ENCODE results near the gene AP3B1. TPM values are rescaled to one million over a fixed set of nuclear protein-coding genes. Genes with fewer than 3 reads are reported as not detected.

The AP3B1 gene
- total RNA-seq, 2 donors from 2014 or later = 53.4 to 74.0 TPM

DNA sequence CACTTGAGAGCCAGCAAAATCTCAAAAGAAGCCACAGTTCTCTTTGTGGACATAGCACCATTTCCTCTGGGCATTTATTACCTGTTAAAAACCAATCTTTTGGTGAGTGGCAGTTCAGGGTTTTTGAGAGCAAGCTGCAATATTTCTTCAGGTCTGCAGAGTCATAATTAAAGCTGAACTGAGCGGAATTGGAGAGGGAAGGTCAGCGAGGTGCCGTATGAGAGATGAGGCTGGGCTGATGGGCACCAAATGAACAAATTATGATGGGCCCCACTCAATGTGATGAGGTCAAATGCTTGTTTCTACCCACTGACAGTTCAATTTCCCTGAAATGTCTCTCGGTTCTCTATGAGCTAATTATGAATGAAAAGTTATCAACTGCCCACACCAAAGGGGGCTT lies 231.9 kb downstream of the AP3B1 start:
- no peaks in the 10 kb centered on the region for H3K36me3 ChIP-seq (ENCODE audit: control insufficient read depth, insufficient read depth, low read length)
- no peaks in the 10 kb centered on the region for H3K4me1 ChIP-seq (ENCODE audit: control insufficient read depth, insufficient read depth, low read length)
- no peak for DNase-seq
- H3K9ac ChIP-seq (ENCODE audit: extremely low read depth, low read length, poor library complexity, severe bottlenecking) = no peak overlapping the region
- H3K9me3 Mint-ChIP-seq = peaks cover 17% of the 10 kb centered on the region
- peaks cover 11% of the 10 kb centered on the region for H3K36me3 Mint-ChIP-seq (ENCODE audit: low read depth)
- TF ChIP-seq, protein P1, sequence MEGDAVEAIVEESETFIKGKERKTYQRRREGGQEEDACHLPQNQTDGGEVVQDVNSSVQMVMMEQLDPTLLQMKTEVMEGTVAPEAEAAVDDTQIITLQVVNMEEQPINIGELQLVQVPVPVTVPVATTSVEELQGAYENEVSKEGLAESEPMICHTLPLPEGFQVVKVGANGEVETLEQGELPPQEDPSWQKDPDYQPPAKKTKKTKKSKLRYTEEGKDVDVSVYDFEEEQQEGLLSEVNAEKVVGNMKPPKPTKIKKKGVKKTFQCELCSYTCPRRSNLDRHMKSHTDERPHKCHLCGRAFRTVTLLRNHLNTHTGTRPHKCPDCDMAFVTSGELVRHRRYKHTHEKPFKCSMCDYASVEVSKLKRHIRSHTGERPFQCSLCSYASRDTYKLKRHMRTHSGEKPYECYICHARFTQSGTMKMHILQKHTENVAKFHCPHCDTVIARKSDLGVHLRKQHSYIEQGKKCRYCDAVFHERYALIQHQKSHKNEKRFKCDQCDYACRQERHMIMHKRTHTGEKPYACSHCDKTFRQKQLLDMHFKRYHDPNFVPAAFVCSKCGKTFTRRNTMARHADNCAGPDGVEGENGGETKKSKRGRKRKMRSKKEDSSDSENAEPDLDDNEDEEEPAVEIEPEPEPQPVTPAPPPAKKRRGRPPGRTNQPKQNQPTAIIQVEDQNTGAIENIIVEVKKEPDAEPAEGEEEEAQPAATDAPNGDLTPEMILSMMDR (conservative IDR thresholded peaks at IDR 0.05) = no peak
- no peak overlapping the region for H3K4me3 Mint-ChIP-seq
- H3K4me3 ChIP-seq (ENCODE audit: low read length) = no peak overlapping the region
- WGBS, 2 experiments (ENCODE audit: insufficient coverage in 1 of 2, insufficient read length in 1 of 2) = 94 to 96% methylated on average over 3 to 4 of the region's 4 CpGs
- H3K27me3 Mint-ChIP-seq (ENCODE audit: insufficient read depth) = no peaks in the 10 kb centered on the region
- no peak overlapping the region for H3K27ac Mint-ChIP-seq
- H3K9me3 ChIP-seq (ENCODE audit: control insufficient read depth, low read length) = peaks cover 12% of the 10 kb centered on the region
- H3K4me1 Mint-ChIP-seq = no peaks in the 10 kb centered on the region
- no peaks in the 10 kb centered on the region for H3K27me3 ChIP-seq (ENCODE audit: control insufficient read depth, insufficient read depth, low read length, poor library complexity, severe bottlenecking)
- no peak overlapping the region for H3K27ac ChIP-seq (ENCODE audit: low read depth, low read length)

DNA sequence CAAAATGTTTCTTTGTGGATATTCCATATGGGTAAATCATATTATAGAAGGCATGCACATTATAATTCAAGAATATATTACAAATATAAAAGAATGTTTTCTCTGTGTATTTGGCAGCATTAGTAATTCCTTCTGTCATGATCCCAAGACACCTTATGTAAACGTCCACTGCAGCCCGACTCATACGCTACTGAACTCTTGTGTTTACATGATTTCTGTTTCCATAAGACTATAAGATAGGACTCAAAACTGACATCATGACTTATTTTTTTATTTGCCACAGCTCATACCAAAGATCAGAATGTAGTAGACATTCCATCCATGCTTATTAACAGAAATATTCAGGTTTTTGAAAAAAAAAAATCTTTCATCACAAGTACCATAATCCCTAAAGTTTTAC lies 234.1 kb downstream of the AP3B1 start:
- Histone ChIP-seq H3K9me3 (ENCODE audit: control insufficient read depth, low read length) (no peaks in the 10 kb centered on the region), H3K27ac (ENCODE audit: low read depth, low read length) (no peak overlapping the region), H3K4me1 (ENCODE audit: control insufficient read depth, insufficient read depth, low read length) (no peaks in the 10 kb centered on the region), H3K27me3 (ENCODE audit: control insufficient read depth, insufficient read depth, low read length, poor library complexity, severe bottlenecking) (no peaks in the 10 kb centered on the region), H3K4me3 (ENCODE audit: low read length) (no peak overlapping the region), H3K36me3 (ENCODE audit: control insufficient read depth, insufficient read depth, low read length) (no peaks in the 10 kb centered on the region), H3K9ac (ENCODE audit: extremely low read depth, low read length, poor library complexity, severe bottlenecking) (no peak overlapping the region)
- TF ChIP-seq, protein P1 (conservative IDR thresholded peaks at IDR 0.05) = no peak
- Mint-ChIP-seq H3K9me3 (no peaks in the 10 kb centered on the region), H3K27me3 (ENCODE audit: insufficient read depth) (no peaks in the 10 kb centered on the region), H3K4me3 (no peak overlapping the region), H3K36me3 (ENCODE audit: low read depth) (no peaks in the 10 kb centered on the region), H3K4me1 (no peaks in the 10 kb centered on the region), H3K27ac (no peak overlapping the region)
- DNase-seq = no peak
- 81 to 96% methylated on average over 3 of the region's 3 CpGs for WGBS, 2 experiments (ENCODE audit: insufficient coverage in 1 of 2, insufficient read length in 1 of 2)

DNA sequence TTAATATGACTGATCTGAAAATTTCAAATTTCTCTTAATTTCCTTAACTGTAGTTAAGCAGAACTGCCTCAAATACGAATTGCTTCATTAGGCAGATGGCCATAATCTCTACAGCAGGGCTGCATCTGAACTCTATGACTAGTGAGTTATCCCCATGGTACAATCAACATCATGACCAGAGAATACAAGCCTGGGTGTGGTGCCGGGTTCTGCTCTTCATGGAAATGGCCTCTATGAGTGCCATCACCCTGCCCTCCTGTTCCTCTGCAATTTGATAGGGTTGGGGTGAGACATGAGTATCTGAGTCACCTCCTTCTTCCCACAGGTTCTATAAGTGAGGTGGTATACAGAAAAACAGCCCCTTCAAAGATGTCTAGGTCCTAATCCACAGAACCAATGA lies 235.9 kb downstream of the AP3B1 start:
- Histone ChIP-seq H3K27me3 (ENCODE audit: control insufficient read depth, insufficient read depth, low read length, poor library complexity, severe bottlenecking) (no peaks in the 10 kb centered on the region), H3K9ac (ENCODE audit: extremely low read depth, low read length, poor library complexity, severe bottlenecking) (no peak overlapping the region), H3K4me1 (ENCODE audit: control insufficient read depth, insufficient read depth, low read length) (no peaks in the 10 kb centered on the region), H3K9me3 (ENCODE audit: control insufficient read depth, low read length) (no peaks in the 10 kb centered on the region), H3K4me3 (ENCODE audit: low read length) (no peak overlapping the region), H3K36me3 (ENCODE audit: control insufficient read depth, insufficient read depth, low read length) (no peaks in the 10 kb centered on the region), H3K27ac (ENCODE audit: low read depth, low read length) (no peak overlapping the region)
- WGBS, 2 experiments (ENCODE audit: insufficient coverage in 1 of 2, insufficient read length in 1 of 2) = 95 to 100% methylated on average over 1 to 2 of the region's 2 CpGs
- no peaks in the 10 kb centered on the region for H3K9me3 Mint-ChIP-seq
- no peaks in the 10 kb centered on the region for H3K27me3 Mint-ChIP-seq (ENCODE audit: insufficient read depth)
- no peak for DNase-seq
- no peaks in the 10 kb centered on the region for H3K36me3 Mint-ChIP-seq (ENCODE audit: low read depth)
- H3K4me1 Mint-ChIP-seq = no peaks in the 10 kb centered on the region
- H3K4me3 Mint-ChIP-seq = no peak overlapping the region
- TF ChIP-seq, protein P1 (conservative IDR thresholded peaks at IDR 0.05) = no peak
- H3K27ac Mint-ChIP-seq = no peak overlapping the region
